GF-D8 (cell line): ENCODE measurements around the gene RIPOR2.
"Not testable (repeated sequence)": the region's sequence is repeated elsewhere in the genome, so short reads cannot be mapped to it uniquely, and the experiment has no call there.

Experiments used
- DNase-seq: peaks from one replicate; lab custom pipeline; 2025; lab: John Stamatoyannopoulos, UW

RIPOR2 gene

DNA sequence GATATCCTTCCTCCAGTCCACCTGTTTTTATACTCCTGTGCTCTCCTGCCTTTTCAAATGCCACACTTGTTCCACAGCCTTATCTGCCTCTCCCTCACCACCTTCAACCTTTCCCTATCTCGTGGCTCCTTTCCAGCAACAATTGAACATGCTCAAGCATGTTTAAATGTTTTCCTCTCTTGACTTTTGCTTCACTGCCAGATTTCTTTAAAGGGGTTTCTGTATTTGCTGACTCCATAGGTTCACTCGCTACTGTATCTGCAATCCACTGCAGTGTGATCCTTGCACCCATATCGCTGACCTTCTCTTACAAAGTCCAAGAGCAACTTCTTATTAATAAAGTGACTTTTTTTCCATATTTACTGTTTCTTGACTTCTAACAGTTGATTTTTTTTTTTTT, 172.2 kb downstream of the RIPOR2 start:
- no peak for DNase-seq

DNA sequence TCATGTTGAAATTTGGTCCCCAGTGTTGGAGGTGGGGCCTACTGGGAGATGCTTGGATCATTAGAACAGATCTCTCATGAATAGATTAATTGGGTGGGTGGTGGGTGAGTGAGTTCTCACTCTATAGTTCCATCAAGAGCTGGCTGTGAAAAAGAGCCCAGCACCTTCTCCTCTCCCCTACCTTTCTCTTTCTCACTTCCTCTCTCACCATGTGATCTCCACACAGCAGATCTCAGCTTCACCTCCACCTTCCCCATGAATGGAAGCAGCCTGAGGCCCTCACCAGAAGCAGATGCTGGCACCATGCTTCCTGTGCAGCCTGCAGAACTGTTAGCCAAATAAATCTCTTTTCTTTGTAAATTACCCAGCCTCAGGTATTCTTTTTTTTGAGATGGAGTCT, 173.9 kb downstream of the RIPOR2 start:
- DNase-seq = no peak

DNA sequence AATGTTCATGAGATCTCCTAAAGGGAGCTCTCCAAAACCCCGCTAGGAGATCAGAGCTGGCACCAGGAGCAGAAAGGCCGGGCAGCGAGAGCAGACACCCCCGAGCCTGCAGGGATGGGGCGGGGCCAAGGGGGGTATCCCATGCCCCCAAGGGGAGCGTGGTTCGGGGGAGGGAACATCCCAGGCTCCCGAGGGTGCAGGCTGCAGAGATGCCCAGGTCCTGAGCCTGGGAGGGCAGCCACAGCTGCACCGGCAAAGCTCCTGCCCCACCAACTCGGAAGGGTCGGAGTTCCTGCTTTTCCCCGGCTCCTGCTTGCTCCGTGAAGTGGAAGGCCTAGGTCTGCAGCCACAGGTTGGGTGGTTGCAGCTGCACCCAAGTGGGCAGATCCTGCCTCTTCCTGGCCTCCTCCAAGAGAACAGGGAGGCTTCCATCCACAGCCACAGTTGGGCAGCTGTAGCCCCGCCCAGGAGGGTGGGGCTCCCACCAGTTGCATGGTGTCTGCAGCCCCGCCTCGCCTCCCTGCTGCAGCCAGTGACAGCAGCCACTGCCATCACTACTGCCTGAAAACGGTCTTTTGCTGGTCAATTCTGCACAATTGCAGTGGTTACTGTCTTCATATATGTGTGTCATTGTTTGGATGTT, 174.4 kb downstream of the RIPOR2 start:
- no peak for DNase-seq

DNA sequence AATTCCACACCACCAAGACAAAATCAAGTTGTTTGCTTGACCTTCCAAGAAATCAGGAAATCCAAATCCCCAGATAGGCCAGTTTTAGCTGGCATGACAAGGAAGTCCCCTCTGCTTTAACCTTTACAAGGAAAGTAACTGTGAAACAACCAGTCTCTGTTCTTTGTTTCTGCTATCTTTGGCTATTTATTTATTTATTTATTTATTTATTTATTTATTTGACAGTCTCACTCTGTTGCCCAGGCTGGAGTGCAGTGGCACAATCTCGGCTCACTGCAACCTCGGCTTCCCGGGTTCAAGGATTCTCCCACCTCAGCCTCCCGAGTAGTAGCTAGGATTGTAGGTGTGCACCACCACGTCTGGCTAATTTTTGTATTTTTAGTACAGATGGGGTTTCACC, 175.6 kb downstream of the RIPOR2 start:
- no peak for DNase-seq

DNA sequence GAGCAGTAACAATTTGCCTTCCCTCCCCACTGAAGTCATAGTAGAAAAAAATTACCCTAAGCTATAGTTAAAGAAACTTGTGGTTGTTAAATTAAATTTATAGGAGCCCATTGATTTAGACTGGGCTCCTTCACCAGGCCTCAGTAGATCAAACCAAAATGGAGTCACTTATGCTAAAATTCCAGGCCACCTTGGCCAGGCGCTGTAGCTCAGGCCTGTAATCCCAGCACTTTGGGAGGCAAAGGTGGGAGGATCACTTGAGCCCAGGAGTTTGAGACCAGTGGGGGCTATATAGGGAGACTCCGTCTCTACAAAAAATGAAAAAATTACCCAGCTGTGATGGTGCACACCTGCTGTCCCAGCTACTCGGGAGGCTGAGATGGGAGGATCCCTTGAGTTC, 176.0 kb downstream of the RIPOR2 start:
- no peak for DNase-seq

DNA sequence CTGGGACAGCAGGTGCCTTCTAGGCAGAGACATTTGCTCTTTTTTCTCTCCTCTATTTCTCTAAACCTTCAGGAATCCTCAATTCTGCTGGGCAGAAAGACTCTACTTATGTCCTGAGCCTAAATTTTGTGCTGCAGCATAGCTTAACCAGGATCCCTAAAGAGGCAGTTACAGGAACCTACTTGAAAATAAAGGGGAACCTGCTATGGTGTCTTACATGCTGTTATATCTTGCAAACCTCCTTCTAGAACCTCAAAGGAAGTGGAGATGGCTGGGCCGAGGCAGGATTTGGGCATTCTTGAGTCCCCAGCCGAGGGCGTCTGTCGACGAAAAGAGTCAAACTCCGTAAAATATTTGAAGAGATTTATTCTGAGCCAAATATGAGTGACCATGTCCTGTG, 178.1 kb downstream of the RIPOR2 start:
- DNase-seq = no peak

DNA sequence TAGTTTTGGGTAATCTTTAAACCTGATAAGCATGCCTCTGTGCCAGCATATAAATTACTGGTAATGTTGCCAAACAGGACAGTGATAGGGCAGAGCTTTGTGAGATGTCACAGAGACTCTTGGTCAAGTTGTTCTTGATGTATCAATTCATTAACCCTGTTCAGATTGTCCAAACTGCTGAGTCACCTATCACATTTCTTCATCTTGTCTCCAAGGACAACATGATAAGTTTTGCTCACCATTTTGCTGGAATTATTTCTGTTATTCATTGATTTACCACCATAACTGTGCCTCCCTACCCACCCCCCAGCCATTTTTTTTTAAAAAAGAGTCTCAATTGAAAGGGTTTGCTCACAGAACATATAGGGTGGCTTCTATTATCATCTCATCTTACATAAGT, 180.5 kb downstream of the RIPOR2 start:
- no peak for DNase-seq

DNA sequence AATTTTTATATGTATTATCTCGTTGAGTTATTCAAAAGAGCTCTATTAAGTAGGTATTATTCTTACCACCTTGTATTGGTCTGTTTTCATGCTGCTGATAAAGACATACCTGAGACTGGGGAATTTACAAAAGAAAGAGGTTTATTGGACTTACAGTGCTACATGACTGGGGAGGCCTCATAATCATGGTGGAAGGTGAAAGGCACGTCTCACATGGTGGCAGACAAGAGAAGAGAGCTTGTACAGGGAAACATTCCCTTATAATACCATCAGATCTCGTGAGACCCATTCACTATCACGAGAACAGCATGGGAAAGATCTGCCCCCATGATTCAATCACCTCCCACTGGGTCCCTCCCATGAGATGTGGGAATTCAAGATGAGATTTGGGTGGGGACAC, 181.4 kb downstream of the RIPOR2 start:
- DNase-seq = not testable (repeated sequence)
